HG03064 (cell line): ENCODE data around the gene SYT13.

ENCODE experiments used
- ATAC-seq: cut with Tn5 transposase; IDR thresholded peaks from one replicate; pipeline ENCODE4 v1.9.1; 2021; ENCODE audit warnings: low read depth; ENCODE audit not compliant: unreplicated experiment

SYT13 gene

GRCh38 chr11:45225277-45225676, 60.9 kb downstream of the SYT13 start:
- no peak for ATAC-seq

DNA sequence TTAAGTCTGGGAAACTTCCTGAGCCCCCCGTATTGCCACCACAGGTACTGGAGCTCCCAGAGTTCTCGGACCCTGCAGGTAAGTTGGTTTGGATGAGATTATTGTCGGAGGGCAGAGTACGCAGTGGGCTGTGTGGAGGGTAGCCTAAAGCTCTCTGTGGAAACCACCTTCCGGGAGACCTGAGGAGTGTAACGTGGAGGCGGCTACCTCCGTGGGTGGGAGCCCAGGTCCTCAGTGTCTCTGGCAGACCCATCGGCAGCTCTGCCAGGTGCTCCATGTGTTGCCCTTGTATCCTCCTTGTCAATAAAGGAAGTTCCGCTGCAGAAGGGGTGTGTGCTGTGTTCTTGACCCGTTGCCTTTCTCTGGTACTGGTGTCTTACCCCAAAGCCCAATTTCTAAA, 61.4 kb downstream of the SYT13 start:
- no peak for ATAC-seq

DNA sequence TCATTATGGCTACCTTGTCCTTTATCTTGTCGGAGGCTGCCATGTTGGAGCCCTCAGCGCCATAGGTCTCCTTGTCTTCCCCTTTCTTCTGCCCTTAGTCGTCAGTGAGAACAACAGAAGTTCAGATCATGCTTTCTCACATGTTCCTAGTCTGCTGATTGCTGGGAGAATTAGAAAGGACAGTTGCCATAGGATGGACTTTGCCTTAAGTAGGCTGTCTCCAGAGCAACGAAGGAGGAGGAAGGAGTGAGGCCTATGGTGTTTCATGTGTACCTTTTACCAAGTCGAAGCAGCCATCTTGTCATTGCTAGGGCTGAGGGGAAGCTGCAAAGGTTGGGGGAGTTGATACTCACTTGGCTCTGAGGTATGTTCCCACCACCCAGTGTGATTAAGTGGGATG, 62.6 kb downstream of the SYT13 start:
- no peak for ATAC-seq

- no peak for ATAC-seq
Observed at GRCh38 chr11:45219411-45219810, 66.7 kb downstream of the SYT13 start.

GRCh38 chr11:45218705-45219104, 67.4 kb downstream of the SYT13 start:
- ATAC-seq: no peak

DNA sequence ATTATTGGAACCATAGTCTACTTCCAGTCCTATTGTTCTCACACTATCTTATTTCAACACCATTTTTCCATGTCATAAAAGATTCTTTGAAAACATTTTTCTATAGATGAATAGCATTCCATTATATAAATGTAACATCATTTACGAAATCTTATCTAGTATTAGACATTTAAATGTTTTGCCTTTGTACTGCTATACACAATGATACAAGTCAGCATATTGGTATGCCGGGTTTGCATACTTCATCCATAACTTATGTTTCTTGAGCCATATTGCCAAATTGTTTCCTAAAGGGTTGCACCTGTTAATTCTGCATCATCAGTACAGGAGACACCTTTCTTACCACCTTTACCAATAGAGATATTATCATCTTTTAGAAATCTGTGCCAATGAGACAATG, 68.2 kb downstream of the SYT13 start:
- no peak for ATAC-seq

DNA sequence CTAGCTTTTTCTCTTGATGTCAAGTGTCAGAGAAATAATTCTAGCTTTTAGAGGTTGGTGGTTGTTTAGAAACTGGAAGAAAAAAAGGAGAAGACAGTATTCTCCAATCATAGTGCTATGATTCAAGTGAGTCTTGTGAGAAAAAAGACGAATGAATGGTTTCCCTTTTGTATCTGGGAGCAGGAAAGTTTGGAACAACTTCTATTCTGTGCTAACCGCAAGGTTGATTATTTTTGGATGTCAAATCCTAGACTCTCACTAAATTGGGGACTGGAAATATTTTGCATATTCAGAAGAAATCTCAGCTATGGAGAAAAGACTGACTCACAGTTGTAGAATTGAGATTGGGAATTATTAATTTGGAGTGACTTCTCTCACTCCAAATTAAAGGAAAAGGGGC, 69.2 kb downstream of the SYT13 start:
- ATAC-seq: no peak

DNA sequence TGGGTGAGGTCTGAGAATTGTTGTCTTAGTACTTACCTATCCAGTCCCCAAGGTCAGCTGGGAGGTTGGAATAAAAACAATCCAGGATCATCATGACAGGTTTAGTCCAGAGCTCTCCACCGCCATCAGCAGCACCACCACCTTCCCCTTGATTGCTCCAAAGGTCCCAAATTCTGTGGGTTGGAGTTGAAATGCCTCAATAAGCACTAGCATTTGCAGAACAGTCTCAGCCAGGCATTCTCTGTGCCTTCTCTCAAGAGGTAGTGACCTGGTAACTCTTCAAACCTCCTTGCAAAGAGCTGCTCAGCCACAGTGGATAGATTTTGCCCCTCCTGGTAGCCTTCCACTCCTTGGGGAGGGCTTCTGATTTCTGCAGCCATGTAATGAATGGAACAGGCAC, 70.1 kb downstream of the SYT13 start:
- no peak for ATAC-seq

DNA sequence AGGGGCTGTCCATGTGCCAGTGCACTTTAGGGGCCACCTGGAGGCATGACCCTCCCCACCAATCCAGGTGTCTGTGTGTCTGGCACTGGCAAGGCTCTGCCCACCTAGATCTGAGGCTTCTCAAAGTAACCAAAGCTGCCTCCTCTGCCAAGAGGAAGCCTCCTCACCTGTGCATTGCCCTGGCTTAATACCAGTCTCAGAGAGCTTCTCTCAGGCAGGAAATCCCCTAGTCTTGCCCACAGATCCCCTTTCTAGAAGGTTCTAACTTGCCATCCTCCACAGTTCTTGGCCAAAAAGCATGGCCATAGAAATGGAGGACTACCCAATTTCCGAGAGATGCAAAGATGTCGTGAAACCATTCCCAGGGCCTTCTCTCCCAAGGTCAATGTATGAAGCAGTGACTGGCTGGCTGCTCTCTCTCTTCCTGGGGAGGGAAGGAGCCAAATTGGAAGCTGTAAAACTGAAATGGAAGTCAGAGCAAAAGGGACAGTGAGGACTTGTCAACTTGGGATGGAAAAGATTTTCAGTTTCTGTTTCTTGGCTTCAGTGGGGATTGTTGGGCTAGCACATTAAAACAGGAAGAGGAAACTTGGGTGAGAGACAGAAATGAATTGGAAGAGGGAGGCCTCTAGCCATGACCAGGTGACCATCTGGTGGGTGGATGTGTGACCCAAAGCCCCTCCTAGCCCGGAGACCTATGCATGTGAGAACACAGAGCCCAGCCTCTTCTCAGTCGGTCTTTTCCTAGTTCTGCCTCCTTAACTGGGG, 70.9 kb downstream of the SYT13 start:
- no peak for ATAC-seq

- no peak for ATAC-seq
Observed at GRCh38 chr11:45213717-45214116, 72.4 kb downstream of the SYT13 start.

GRCh38 chr11:45213316-45213665, 72.8 kb downstream of the SYT13 start:
- ATAC-seq: no peak

GRCh38 chr11:45212566-45213315, 73.4 kb downstream of the SYT13 start:
- no peak for ATAC-seq

- no peak for ATAC-seq
Observed at GRCh38 chr11:45211732-45212131, 74.4 kb downstream of the SYT13 start.

DNA sequence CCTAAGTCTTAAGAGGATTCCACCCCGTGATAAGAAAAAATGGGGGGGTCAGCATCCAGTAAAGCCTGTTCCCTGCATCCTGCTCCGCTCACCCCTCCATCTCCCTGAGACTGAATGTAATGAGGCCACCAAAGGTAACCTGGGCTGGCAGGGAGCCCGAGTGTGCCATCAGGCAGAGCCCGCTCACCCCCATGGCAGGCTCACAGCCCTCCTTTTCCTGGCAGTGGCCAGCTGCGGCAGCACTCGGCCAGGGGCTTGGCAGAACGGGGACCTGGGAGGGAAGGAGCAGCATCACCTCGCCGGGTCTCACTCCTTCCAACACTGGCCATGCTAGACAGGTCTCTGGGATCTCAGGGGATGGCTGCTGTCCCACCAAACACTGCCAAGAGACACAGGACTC, 75.3 kb downstream of the SYT13 start:
- ATAC-seq: no peak

DNA sequence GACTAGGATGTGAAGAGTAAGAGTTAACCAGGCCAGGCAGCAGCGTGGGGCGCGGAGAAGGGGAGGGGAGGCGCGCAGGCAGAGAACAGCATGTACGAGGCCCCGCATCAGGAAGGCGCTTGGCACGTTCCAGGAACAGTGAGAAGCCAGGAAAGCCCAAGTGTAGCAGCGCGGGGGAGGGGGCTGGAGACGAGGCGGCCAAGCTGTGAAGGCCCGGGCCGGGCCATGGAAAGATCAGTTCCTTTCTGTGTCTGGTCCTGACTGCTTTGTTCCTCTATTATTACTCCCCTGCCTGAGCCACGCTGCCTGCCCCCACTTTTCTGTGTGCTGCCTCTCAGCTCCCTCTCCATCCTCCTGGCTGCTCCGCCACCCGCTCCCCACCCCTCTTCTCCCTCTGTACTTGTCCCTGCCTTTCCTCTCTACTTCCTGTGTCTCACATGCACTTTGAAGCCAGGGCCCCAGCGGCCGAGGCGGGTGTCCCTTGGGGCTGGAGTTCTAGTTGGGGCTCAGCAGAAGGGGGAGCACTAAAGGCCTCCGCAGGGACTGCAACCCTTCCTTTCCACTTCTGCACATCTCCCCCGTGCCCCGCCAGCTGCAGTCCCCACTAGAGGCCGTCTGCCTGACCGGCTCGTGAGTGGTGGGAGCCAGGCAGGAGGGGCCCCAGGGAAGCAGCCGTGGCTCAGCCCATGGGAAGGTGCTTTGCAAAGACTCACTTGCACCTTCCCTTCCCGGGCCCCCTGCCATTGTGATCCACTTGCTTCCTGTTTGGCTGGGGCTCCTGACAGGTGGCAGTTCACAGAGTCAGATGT, 76.0 kb downstream of the SYT13 start:
- no peak for ATAC-seq

DNA sequence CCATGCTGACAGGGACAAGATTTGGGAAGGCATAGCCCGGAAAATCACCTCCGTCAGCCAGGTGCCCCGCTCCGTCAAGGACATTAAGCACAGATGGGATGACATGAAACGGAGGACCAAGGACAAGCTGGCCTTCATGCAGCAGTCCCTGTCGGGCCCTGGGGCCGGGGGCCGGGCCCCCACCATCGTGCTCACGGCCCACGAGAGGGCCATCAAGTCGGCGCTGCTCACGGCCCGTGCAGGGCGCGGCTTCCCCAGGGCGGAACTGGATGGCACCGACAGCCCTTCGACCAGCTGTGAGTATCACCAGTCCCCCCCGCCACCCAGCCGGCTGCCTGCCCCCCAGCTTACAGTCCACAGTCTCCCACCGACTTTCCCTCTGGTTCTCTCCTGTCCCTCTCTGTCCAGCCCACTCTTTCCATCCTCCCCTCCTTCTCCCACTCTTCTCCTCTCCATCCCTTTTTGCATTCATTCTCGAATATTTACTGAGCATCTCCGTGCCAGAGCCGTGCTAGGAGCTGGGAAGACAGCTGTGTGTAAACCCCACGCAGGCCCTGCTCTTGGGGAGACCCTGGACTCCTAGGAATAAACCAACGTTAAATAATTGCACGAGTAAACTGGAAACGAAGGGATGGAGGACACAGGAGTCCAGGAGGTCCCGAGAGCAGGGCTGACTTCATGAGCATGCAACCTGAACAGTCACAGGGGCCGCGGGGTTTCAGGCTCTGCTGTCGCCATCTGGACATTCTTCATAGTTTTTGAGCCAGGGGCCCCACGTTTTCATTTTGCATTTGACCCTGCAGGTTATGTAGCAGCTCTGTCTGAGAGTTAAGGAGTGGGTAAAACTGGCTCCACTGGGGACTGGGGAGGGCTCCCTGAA, 76.9 kb downstream of the SYT13 start:
- ATAC-seq: no peak

DNA sequence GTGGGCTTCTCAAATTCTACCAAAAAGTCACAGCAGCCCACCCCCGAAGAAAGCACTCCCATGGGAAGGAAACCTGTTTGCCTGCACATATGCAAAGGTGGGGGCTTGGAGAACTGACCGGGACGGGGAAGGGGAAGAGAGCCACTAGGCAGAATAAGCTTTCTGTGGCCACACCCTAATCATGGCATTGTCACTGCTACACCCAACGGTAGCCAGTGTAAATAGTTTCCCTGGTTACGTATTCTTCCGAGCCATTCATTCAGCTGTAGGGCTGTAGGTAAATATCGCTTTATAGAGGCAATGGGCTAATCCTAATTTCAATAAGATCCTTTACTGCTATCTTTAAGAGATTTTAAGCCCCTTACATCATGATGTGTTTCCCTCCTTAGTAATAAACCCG, 78.0 kb downstream of the SYT13 start:
- no peak for ATAC-seq

- ATAC-seq: no peak
Observed at GRCh38 chr11:45205978-45206377, 80.2 kb downstream of the SYT13 start.

DNA sequence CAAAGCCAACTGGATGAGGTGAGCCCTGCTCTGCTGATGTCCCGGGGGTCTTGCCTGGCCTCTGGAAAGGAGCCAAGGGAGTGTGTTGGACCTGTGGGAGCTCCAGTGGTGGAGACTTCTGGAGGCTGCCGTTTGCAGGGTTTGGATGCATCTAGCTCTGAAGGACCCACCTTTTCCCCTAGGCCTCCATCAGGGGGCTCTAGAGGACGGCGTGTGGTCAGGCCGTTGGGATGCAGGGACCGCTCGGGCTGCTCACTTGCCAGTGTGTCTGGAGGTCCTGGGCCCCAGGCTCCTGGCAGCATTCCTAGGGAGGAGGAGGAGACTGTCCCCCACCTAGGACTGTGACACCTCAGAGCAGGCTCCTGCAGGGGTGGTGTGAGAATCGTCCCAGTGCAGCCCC, 81.4 kb downstream of the SYT13 start:
- ATAC-seq: no peak

GRCh38 chr11:45193695-45194094, 92.4 kb downstream of the SYT13 start:
- ATAC-seq: no peak
